VCaP (cell line): ENCODE data around the gene BAK1.
A peak's percentile ranks its signal among the peaks of the same experiment; 100 is the strongest.

Source experiments
- H3K27ac ChIP-seq: fragments of 450-650 bp; 2 replicates; pipeline ENCODE4 v1.5.1; 2017
- CTCF ChIP-seq: fragments of 450-650 bp; conservative IDR thresholded peaks from 2 replicates; pipeline ENCODE4 v1.5.1; 2017; ENCODE audit warnings: mild to moderate bottlenecking, moderate library complexity

Gene BAK1

GRCh38 chr6:33590531-33591198, 10.6 kb upstream of the BAK1 start:
- no peak overlapping the region for H3K27ac ChIP-seq
- no peak for TF ChIP-seq CTCF

GRCh38 chr6:33589731-33590530, 9.9 kb upstream of the BAK1 start:
- peak; percentile 84 for TF ChIP-seq CTCF
- no peak overlapping the region for H3K27ac ChIP-seq

GRCh38 chr6:33589392-33589730, 9.3 kb upstream of the BAK1 start:
- no peak for TF ChIP-seq CTCF
- no peak overlapping the region for H3K27ac ChIP-seq

- TF ChIP-seq CTCF = no peak
- no peak overlapping the region for H3K27ac ChIP-seq
These were observed 8.8 kb upstream of the BAK1 start for GRCh38 chr6:33588894-33589293.

GRCh38 chr6:33587529-33587928, 7.5 kb upstream of the BAK1 start:
- no peak for TF ChIP-seq CTCF
- no peak overlapping the region for H3K27ac ChIP-seq

GRCh38 chr6:33586108-33586640, 6.1 kb upstream of the BAK1 start:
- H3K27ac ChIP-seq = peak overlapping the region; percentile 49; the same call in 1 of the 2 replicates

More at GRCh38 chr6:33586108-33586640, 6.1 kb upstream of the BAK1 start:
- no peak for TF ChIP-seq CTCF
